OCI-LY7 (cell line): Measurements from ENCODE around the gene ZDHHC14. TPM values are rescaled to one million over a fixed set of nuclear protein-coding genes. Genes with fewer than 3 reads are reported as not detected.
A peak's percentile ranks its signal among the peaks of the same experiment; 100 is the strongest.

Experiments used
- Bru-seq: library from RNA; stranded (reverse); fragments of 400-500 nt; gene quantifications from one replicate; lab custom pipeline; 2021; lab: Mats Ljungman, UMichigan
- BruChase-seq, 2 experiments: library from RNA; stranded (reverse); fragments of 400-500 nt; gene quantifications; one replicate each; lab custom pipeline; 2021; lab: Mats Ljungman, UMichigan
- BruUV-seq: library from RNA; stranded (reverse); fragments of 400-500 nt; replicated peaks from 2 replicates; lab custom pipeline; 2021; lab: Mats Ljungman, UMichigan
- CTCF ChIA-PET: fragments of 300-600 bp; sonication (Branson Sonifier 250); formaldehyde crosslinking; loops from one replicate; lab custom pipeline; 2022; ENCODE audit warnings: antibody characterized with exemption; ENCODE audit not compliant: unreplicated experiment; lab: Charles Lee
- POLR2A ChIA-PET: fragments of 300-600 bp; sonication (Branson Sonifier 250); formaldehyde crosslinking; loops from one replicate; lab custom pipeline; 2022; ENCODE audit warnings: antibody characterized with exemption; lab: Charles Lee
- DNase-seq: peaks from one replicate; pipeline ENCODE4 v3.0.0-alpha.2; 2015; ENCODE audit warnings: low spot score
- H2AFZ ChIP-seq: fragments of 200-600 bp; sonication (generic), shearing (Covaris generic); 2 replicates; pipeline ENCODE4 v1.6.1; 2014; ENCODE audit warnings: mild to moderate bottlenecking, antibody characterized with exemption, low read length, moderate library complexity
- H3K27ac ChIP-seq: fragments of 200-600 bp; sonication (generic); 2 replicates; pipeline ENCODE4 v1.5.1; 2014; ENCODE audit warnings: mixed run types, low read depth, mild to moderate bottlenecking, moderate library complexity, low read length, inconsistent platforms; ENCODE audit not compliant: poor library complexity, severe bottlenecking
- H3K36me3 ChIP-seq: fragments of 200-600 bp; sonication (generic); 2 replicates; pipeline ENCODE4 v1.6.1; 2014; ENCODE audit warnings: mild to moderate bottlenecking, antibody characterized with exemption, low read length, moderate library complexity, mixed read lengths; ENCODE audit not compliant: insufficient read depth
- H3K4me1 ChIP-seq: fragments of 200-600 bp; sonication (generic); 2 replicates; pipeline ENCODE4 v1.5.1; 2014; ENCODE audit warnings: mild to moderate bottlenecking, low read length; ENCODE audit not compliant: insufficient read depth, poor library complexity, severe bottlenecking
- H3K4me2 ChIP-seq: fragments of 200-600 bp; sonication (generic); 2 replicates; pipeline ENCODE4 v1.6.1; 2014; ENCODE audit warnings: mild to moderate bottlenecking, low read length
- H3K4me3 ChIP-seq: fragments of 200-600 bp; sonication (generic); 2 replicates; pipeline ENCODE4 v1.5.1; 2014; ENCODE audit warnings: mild to moderate bottlenecking, low read depth, low read length; ENCODE audit not compliant: poor library complexity, severe bottlenecking
- H3K79me2 ChIP-seq: fragments of 200-600 bp; sonication (generic); 2 replicates; pipeline ENCODE4 v1.6.1; 2016; ENCODE audit warnings: low read depth, mild to moderate bottlenecking, low read length, moderate library complexity, mixed read lengths; ENCODE audit not compliant: insufficient read depth
- H3K9me2 ChIP-seq: fragments of 200-600 bp; sonication (generic); 2 replicates; pipeline ENCODE4 v1.6.1; 2016; ENCODE audit warnings: mild to moderate bottlenecking, low read length, mixed read lengths; ENCODE audit not compliant: insufficient read depth
- H3K9me3 ChIP-seq: fragments of 200-600 bp; sonication (generic); 2 replicates; pipeline ENCODE4 v1.6.1; 2014; ENCODE audit warnings: mild to moderate bottlenecking, mixed run types, low read length, mixed read lengths
- H4K20me1 ChIP-seq: fragments of 200-600 bp; sonication (generic); 2 replicates; pipeline ENCODE4 v1.6.1; 2014; ENCODE audit warnings: mild to moderate bottlenecking, antibody characterized with exemption, low read length, moderate library complexity, mixed read lengths; ENCODE audit not compliant: insufficient read depth
- CTCF ChIP-seq: fragments of 200-600 bp; sonication (generic); conservative IDR thresholded peaks from 2 replicates; pipeline ENCODE4 v1.5.1; 2014; ENCODE audit warnings: mild to moderate bottlenecking, antibody characterized with exemption, low read length, moderate library complexity, mixed read lengths
- EZH2phosphoT487 ChIP-seq: fragments of 200-600 bp; sonication (generic); IDR thresholded peaks from 2 replicates; pipeline ENCODE4 v1.6.1; 2018; ENCODE audit warnings: low read depth, borderline replicate concordance, mild to moderate bottlenecking, mixed run types, antibody characterized with exemption, low read length, moderate library complexity, mixed read lengths
- intact Hi-C: fragments of 100-400 bp; cut with micrococcal nuclease; formaldehyde crosslinking; loops from one replicate; pipeline ENCODE4 v1.10.0; 2022; ENCODE audit not compliant: unreplicated experiment
- long read RNA-seq: library from polyadenylated mRNA; stranded (forward); transcript quantifications from one replicate; pipeline ENCODE4 v2.0.0, GENCODE V29; 2022
- total RNA-seq, 2 experiments: library from RNA; depleted of rRNA in 1 of 2; stranded (reverse); fragments of >200 nt in 1 of 2; shearing (Covaris generic) in 1 of 2; gene quantifications; 2 replicates each; pipeline ENCODE4 v1.2.3, GENCODE V29; 2014 to 2022

The ZDHHC14 gene
- total RNA-seq (2014; rRNA removed; shearing (Covaris generic)) = 0.41 and 0.69 TPM in 2 replicates
- 3.0 and 3.2 TPM in 2 replicates for total RNA-seq (2022)
- percentile 36 among the genes with signal in this experiment for Bru-seq, nascent RNA
- percentile 47 among the genes with signal in this experiment for BruChase-seq, experiment 1, labeled RNA remaining after a 6-hour chase
- BruChase-seq, experiment 2, labeled RNA remaining after a 2-hour chase = percentile 43 among the genes with signal in this experiment
- long read RNA-seq, partial matches to known transcripts = 1 of 13 reads
- long read RNA-seq, other reads (novel, unspliced or antisense) = 11 of 13 reads

GRCh38 chr6:157380779-157381561 lies at the start of gene ZDHHC14:
ZDHHC14 (plus strand) TSS chr6:157381190.
- BruUV-seq = no TSS peak

DNA sequence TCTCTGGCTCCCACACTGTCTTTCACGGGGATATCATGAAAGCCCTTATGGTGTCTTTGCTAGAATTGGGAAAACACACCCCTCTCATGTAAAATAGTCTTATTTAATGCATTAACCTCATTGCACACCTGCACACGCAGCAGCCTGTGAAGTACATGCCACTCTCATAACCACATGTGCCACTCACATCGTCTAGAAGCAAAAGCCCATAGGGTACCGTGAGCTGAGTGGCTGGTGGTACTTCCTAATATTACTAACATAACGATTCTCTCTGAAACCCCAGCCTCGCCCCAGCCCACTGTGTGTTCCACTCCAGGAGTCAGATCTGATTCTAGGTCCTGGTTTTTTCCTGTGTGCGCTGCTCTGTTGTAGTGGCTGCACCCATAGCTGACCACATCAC lies 48.2 kb upstream of the ZDHHC14 start:
- no peak overlapping the region for H3K27ac ChIP-seq
- DNase-seq = no peak
- ChIA-PET POLR2A (interaction anchor here (1.0 to 1.1 kb wide), 2 partner anchors 9 to 196 kb away, joined by 3 to 5 read pairs; partner anchors contain the start of gene TMEM242), CTCF (no interaction called here)
- H3K4me1 ChIP-seq = no peaks in the 10 kb centered on the region
- no peaks in the 10 kb centered on the region for H3K79me2 ChIP-seq
- H3K9me2 ChIP-seq = no peaks in the 10 kb centered on the region
- H3K36me3 ChIP-seq = no peaks in the 10 kb centered on the region
- intact Hi-C loops = no loop called here
- H3K9me3 ChIP-seq = no peaks in the 10 kb centered on the region
- H4K20me1 ChIP-seq = no peaks in the 10 kb centered on the region
- BruUV-seq = no TSS peak
- no peak overlapping the region for H3K4me2 ChIP-seq
- no peak overlapping the region for H3K4me3 ChIP-seq
- no peak for TF ChIP-seq CTCF
- TF ChIP-seq EZH2phosphoT487 = no peak
- no peak overlapping the region for H2AFZ ChIP-seq

More at GRCh38 chr6:157380779-157381561, at the start of gene ZDHHC14:
- H3K36me3 ChIP-seq = no peaks in the 10 kb centered on the region
- no peak for TF ChIP-seq CTCF
- no peak for TF ChIP-seq EZH2phosphoT487
- H3K27ac ChIP-seq = peak within 1 kb of the TSS; percentile 46
- peak within 1 kb of the TSS; percentile 92 for H2AFZ ChIP-seq
- H3K4me1 ChIP-seq = peaks cover 21% of the 10 kb centered on the region
- CTCF ChIA-PET = no interaction called here
- intact Hi-C loops = loop anchor here (1.0 to 5.0 kb wide), 6 partner anchors 58 to 384 kb away; partner anchors contain the start of gene TMEM242
- POLR2A ChIA-PET = interaction anchor here (0.5 to 2.9 kb wide), 3 partner anchors 57 to 1036 kb away, joined by 3 to 11 read pairs (median 7); partner anchors contain the start of gene TMEM242
- no peaks in the 10 kb centered on the region for H4K20me1 ChIP-seq
- no peaks in the 10 kb centered on the region for H3K9me3 ChIP-seq
- H3K4me2 ChIP-seq = peak within 1 kb of the TSS; percentile 97
- H3K79me2 ChIP-seq = no peaks in the 10 kb centered on the region
- no peaks in the 10 kb centered on the region for H3K9me2 ChIP-seq
- peak; percentile 76 for DNase-seq
- H3K4me3 ChIP-seq = peak within 1 kb of the TSS; percentile 98
